Daoy (cell line): ENCODE data around the gene BHLHE40. TPM values are rescaled to one million over a fixed set of nuclear protein-coding genes. Genes with fewer than 3 reads are reported as not detected.

Source experiments
- DNase-seq: peaks from one replicate; pipeline ENCODE4 v3.0.0-alpha.2; 2015; ENCODE audit warnings: low read depth
- total RNA-seq: library from RNA; depleted of rRNA; stranded (reverse); fragments of >200 nt; shearing (Covaris generic); gene quantifications from 2 replicates; pipeline ENCODE4 v1.2.3, GENCODE V29; 2014

BHLHE40 gene
- total RNA-seq, 1 experiment from 2014 or later, result 11.1 TPM

DNA sequence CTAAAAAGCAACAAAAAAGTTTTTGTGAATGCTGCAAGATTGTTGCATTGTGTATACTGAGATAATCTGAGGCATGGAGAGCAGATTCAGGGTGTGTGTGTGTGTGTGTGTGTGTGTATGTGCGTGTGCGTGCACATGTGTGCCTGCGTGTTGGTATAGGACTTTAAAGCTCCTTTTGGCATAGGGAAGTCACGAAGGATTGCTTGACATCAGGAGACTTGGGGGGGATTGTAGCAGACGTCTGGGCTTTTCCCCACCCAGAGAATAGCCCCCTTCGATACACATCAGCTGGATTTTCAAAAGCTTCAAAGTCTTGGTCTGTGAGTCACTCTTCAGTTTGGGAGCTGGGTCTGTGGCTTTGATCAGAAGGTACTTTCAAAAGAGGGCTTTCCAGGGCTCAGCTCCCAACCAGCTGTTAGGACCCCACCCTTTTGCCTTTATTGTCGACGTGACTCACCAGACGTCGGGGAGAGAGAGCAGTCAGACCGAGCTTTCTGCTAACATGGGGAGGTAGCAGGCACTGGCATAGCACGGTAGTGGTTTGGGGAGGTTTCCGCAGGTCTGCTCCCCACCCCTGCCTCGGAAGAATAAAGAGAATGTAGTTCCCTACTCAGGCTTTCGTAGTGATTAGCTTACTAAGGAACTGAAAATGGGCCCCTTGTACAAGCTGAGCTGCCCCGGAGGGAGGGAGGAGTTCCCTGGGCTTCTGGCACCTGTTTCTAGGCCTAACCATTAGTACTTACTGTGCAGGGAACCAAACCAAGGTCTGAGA is 4.7 kb downstream of the BHLHE40 start:
- DNase-seq, result peak; percentile 90

DNA sequence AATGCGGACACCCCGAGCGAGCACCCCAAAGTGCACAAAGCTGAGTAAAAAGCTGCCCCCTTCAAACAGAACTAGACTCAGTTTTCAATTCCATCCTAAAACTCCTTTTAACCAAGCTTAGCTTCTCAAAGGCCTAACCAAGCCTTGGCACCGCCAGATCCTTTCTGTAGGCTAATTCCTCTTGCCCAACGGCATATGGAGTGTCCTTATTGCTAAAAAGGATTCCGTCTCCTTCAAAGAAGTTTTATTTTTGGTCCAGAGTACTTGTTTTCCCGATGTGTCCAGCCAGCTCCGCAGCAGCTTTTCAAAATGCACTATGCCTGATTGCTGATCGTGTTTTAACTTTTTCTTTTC is 5.3 kb downstream of the BHLHE40 start:
- DNase-seq, result no peak

DNA sequence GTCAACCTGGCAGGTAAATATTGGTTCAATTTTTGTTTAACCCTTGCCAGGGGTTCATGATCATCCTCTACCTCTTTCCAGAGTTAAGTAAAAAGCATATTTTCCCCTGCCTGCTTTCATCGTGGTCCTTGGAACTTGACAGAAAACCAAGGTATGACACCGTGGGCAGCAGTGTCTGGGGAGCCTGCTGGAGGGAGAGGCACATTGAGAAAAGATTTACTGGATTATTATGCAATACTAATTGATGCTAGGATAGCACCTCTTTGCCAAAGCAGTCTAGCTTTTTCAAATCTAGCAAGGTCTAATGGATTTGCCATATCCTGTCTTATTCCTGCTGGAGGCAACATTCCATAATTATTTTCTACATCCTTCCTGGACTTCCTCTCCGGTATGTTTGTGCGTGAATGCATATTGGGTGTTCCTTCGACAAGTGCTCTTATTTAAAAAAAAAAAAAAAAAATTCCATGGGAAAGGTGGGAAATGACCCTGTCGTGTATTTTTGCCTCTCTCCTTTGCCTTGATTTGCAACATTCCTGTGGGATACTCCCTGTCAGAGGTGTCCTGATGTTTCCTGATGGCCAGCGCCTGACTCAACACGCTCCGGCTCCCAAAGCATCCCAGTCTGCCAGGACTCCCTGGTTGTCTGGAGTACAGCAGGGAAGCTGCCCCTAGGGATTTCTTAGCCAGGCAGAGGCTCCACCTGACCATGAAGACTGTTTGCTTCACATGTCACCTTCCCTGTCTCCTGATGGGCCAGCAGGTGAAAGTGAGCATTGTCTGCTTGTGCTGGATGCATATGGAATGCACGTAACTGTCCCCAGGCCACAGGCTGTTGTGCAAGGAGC is 6.3 kb downstream of the BHLHE40 start:
- DNase-seq, result peak; percentile 65

DNA sequence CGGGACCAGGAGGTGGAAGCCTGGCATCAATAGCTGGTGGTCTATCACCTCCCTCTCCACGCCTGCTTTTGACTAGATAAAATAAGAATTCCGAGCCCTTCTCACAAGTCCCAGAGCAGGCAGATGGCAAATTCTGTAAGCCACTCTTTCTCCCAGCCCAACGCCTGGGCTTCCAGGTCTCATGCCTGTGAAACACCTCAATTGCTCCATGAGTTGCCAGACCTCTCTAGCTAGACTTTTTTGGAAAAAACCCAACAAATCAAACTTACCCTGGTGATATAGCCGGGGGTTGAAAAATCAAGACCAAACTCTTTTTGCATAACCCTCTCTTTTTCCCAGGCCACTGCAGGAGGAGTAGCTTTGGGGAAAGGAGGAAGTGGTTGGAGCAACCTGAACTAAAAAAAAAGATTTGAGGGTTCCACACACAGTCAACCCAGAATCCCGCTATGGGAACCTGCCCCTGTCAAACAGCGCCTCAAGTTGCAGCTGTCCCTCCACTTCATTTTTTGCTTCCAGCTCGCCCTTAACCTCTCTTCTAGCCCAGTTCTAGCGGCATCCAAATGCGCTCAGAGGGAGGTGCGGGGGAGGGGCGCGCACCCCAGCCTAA is 7.0 kb downstream of the BHLHE40 start:
- no peak for DNase-seq

DNA sequence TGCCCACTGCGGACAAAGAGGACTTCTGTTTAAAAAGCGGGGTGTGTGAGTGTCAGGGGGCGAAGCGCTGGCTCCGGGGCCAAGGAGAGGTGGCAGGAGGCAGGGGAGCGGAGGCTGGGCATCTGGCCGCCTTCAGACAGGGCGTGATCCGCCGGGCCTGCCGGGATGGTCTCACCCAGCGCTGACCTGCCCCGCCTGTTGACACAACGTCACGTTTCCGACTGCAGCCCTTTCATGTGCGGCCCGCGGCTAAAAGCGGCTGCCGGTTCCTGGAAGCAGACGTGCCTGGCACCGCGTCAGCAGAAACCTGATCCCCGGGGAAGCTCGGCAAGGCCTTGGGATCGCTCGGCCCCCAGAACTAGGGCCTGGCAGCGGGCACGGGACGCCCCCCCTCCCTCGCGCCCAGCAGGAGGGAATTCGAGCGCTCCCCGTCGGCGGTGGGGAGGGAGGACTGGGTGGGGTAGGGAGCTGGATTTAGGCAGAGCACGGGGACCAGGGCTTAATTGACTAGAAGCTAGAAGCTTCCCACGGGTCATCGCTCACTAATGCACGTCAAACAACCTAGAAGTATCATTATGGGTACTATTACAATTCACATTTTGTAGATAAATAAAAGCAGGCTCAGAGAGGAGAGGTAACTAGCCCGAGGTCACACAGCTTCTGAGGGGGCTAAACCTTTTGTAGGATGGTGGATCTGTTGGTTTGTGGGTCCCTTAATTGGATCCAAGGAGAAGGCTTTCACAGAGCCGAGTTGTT is 7.7 kb downstream of the BHLHE40 start:
- DNase-seq, result peak; percentile 96

DNA sequence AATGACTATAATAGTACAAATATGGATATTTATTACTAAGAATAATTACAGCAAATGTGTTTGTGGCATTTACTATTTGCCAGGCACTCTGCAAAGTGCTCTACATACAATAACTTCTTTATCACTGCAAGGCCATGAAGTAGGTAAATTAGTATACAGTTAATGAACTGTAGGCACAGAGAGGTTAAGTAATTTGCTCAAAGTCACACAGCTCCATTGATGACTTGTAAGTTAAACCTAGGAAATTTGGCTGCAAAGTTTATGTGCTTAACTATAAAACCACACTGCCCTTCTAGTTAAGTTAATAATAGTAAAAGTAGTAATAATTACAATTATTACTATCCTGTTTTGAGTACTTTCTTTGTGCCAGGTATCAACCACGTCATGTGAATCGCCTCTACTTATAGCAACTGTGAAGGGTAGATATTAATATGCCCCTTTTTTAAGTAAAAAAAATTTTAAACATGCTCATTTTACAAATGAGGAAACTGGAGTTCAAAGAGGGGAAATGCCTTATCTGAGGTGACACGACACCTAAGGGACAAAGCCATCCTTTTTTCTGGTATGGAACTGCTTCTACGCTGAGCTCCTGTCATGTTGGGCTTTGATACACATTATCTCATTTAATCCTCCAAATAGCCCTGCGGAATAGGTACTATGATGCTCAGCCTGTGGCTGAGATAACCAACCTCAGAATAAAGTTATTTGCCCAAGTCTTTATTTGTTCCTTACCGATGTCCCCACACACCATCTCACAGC is 8.5 kb downstream of the BHLHE40 start:
- DNase-seq, result no peak

DNA sequence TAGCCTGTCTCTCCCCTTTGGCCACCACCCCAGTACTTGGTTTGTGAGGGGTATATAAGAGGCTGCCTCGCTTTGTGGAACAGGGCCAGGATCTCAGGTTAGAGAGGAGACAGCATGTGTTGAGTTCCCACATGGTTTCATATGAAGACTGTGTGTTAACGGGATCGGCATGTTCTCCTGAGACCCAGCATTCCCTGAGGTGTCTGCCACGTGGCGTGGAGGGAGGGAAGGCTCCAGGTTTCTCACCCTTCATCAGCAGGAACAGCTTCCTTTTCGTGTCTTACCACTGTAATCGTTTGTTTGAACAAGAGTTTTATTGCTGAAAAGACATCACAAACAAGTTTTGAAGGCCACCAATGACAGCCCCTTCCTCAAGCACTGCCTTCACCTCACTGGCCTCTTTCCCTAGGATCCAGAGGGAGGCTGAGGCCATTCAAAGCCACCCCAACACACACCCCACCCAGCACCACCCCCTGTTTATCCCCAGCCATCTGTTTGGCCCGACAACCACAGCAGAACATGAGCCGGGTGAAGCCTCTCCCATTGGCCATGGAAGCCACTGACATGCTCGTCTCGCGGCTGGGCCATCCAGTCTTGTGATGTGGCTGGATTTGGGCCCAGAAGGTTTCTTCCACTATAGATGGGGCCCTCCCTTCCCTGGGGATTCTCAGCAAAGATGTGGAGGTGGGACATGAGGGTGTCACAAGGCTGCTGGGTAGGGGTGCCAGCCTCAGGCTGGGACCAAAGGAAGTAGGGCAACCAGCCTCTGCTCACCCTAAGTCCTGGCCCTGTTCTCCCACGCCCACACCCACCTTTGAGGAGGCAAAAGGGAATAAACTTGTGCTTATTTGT is 10.0 kb downstream of the BHLHE40 start:
- no peak for DNase-seq

DNA sequence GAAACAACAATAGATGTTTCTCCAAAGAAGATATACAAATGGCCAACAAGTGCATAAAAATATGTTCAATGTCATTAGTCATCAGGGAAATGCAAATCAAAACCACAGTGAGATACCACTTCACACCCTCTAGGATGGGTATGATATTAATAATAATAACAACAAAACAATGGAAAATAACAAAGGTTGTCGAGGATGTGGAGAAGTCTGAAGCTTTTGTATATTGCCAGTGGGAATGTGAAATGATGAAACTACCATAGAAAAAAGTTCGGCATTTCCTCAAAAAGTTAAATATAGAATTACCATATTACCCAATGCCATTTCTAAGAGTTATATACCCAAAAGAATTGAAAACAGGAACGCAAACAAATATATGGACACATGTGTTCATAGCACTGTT is 10.8 kb downstream of the BHLHE40 start:
- DNase-seq, result no peak

DNA sequence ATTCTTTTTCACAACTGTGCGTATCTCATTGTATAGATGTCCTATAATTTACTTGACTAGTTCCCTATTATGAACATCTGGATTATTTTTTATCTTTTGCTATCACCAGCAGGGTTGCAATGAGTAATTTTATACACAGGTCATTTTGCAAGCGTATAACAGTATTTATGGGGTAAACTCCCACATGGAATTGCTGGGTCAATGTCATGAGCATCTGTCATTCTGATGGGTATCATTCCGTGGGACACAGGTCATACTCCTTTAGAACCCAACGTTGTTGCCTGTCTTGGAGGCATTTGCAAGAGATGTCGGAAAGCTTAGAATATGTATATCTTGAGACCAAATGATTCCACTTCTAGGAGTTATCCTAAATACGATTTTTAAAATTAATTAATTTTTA is 12.9 kb downstream of the BHLHE40 start:
- DNase-seq, result no peak

DNA sequence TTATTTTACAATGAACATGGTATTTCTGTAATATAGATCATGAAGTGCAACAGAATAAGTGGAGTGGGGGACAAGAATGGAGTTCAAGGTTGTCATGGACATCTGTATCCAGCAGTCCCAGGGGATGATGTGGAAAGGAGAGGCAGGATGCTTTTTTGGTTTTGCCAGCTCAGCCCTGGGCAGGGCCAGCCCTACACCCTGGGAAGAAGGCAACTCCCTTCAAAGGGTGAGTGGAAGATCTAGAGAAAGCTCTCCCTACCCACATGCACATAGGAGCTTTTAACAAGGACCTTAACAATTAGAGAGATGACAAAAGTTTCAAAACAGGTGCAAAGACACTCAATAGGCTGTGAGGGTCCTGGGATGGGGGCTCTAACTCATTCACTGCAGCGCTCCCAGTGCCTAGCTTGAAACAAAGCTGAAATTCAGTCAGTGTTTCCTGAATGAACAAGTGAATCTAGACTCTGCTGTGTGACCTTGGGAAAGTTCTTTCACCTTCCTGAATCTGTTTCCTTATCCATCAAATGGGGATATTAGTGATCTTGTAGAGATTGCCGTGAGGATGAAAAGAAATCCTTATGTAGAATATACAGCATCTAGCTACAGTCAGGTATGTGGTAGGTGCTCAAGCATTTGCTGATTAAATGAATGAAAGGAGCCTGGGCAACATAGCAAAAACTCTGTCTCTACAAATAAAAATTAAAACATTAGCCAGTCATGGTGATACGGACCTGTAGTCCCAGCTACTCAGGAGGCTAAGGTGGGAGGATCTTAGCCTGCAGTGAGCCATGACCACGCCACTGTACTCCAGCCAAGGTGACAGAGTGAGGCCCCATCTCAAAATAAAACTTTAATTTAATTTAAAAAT is 14.3 kb downstream of the BHLHE40 start:
- no peak for DNase-seq

DNA sequence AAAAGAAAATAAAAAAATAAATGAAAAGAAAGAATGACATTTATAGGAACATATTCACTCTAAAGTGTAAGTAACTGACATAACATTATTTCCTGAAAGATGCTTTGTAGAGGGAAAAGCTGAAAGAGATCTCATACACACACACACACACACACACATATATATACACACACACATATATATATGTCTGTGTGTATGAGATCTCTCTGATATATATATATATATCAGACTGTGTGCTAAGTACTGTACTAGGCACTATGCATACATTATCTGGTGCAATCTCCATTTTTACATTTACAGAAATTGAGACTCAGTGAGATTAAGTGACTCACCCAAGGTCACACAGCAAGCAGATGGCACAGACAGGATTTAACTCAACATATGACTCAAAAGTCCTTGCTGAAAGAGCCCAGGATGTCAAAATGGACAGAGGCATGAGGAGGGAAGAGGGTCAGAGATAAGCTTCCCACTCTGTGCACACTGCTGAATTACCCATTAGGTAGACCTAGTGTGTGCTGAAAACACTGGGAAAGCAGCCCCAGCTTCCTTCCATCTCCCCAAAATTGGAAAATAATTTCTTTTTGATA is 15.0 kb downstream of the BHLHE40 start:
- peak; percentile 60 for DNase-seq

DNA sequence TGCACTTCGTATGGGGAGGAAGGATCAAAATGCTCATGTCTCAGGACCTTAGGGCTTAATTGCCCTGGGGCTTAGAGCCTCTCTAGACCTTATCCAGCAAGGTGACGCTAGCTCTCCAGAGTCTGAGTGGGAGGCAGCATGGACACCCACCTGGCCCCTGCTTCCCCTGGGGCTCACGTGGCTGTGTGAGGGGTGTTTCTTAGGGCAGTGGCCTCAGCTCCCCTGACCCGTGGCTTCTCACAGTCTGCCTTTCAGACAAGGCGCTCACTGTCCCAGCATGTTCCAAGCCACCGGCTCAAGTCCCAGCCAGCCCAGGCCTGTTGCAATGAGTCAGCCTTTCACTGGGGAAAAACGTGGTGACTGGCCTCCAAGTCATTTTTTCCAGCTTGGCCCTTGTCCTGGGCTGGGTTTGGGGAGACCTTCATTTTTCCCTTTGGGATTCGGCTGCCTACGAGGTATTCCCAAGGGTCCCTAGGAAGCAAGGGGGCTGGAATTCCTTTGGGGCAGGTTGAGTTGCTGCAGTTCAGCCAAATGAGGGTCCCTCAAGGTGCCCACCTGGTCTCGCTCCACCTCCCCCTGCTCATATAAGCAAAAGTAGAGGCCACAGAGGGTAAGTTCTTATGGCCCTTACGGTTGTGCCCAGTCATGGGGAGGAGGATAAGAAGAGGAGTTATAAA is 15.7 kb downstream of the BHLHE40 start:
- peak; percentile 91 for DNase-seq

DNA sequence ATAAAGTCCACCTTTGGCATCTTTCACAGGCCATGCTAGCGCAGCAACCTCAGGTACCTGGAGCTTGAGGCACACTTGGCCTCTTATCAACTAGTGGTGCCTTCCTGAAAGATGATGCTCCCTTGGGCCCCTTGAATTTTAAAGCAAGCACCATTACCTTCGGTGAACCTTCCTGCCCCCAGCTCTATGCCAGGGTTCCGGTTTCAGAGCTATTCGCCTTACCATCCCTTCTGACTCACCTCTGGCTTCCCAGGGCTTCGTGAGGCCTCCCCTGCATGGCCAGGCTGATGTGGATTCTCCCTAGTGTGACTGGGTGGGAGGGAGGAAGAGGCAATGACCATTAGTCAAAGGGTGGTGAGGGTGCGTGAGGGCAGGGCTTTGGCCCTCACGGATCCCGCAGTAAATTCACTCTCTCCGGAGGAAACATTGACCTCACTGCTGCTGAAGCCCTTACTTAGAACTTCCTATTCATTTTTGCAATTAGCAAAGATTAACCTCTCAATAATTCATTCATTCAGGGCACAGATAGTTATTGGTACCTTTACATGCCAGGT is 16.3 kb downstream of the BHLHE40 start:
- peak; percentile 86 for DNase-seq

DNA sequence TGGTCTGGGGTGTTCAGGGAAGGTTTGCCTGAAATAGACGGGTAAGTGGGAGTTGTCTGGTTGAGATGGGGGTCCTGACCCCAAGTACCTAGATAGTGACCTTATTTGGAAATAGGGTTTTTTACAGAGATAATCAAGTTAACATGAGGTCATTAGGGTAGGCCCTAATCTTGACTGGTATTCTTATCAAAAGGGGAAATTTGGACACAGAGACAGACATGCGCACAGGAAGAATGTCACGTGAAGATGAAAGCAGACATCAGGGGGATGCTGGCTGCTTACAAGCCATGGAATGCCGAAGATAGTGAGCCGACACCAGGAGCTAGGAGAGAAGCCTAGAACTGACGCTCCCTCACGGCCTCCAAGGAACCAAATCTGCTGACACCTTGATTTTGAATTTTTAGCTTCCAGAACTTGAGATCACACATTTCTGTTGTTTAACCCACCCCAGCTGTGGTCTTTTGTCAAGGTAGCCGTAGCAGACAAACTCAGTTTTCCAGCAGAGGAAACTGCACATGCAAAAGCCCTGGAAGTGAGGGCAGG is 17.1 kb downstream of the BHLHE40 start:
- DNase-seq, result no peak

DNA sequence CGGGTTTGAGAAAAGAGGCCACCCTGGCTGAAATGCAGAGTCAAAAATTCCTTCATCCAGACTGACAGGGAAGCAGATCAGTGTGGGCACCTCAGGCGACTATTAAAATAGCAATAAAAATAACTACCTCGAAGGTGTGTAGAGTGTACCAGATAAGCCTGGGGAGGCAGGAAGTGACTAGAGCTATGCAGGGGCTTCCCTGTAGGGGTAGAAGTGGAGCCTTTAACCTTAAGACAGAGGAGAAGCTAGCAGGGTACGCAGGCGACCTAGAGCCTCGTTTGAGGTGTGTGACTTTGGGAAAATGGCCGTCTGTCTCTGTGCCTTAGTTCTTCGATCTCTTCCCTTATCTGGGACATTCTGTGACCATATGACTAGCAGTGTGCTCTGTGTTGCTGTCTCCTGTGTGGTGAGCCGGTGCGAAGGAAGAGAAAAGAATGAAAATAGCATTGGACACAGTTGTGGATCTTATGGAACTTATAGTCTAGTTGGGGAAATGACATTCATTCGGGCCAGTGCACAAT is 17.6 kb downstream of the BHLHE40 start:
- no peak for DNase-seq

DNA sequence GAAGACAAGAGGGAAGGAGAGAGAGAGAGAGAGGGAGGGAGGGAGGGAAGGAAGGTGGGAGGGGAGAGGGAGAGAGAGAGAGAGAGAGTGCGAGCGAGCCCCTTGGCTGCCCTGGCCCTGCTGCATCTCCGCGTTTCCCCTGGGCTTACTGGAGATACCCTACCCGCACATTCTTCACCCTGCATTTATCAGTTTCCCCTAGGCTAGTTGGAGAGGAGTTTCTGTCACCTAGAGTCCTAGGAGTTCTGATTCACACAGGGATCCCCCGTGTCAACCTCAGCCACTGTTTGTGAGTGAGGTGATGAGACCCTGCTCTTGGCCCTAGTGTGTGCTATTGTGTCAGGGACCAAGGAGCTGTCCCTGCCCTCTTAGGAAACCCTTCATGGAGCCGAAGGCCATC is 18.7 kb downstream of the BHLHE40 start:
- DNase-seq, result no peak

DNA sequence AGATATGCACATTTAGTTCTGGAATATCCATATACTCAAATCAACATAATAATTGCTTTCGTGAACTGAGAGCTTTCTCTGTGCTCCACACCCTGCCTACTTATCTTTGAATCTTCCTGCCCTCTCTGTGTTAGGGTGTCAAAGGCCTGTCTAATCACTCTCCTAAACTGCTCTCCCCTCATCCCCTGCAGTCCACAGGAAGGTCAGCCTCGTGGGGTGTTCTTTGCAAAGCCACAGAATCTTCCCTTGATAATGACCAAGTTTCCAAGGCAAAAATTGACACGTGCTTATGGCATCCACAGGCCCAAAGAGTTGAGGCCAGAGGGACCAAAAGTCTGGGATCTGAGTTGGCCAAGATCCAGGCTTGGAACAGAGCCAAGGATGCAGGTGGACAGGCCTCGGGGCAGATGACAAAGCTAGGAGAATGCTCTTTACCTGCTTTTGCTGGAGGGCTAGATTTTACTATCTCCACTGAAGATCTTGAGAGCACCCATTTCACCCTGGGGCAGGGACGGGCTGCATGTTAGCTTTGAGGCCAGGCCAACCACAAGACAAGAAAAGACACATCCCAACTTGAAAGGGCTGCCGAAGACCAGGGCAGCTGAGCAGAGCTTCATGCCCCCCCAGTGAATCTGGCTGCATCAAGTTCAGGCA is 20.4 kb downstream of the BHLHE40 start:
- no peak for DNase-seq
